ENCODE results near the gene KEAP1.

The KEAP1 gene

DNA sequence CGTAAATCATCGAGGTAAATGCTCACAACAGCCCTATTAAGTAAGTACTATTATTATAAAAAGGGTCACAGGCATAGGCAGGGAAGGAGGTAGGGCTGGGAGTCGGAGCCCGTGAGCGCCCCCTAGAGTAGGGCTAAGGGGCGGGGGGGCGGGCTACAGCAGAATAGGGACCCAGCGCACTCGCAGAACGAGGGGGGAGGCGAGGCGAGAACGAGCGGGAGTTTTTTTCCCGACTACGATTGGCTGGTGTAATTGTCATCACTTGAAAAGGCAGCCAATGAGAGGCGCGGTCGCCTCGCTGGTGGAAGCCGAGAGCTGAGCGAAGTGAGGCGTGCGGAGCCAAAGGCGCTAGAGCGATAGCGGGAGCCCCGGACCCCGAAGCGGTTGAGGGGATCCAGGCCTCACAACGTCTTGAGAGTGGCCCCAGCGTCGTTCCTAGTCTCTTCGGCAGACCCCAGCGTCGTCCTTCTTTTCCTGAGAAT is 24.2 kb downstream of the KEAP1 start:
- TF ChIP-seq GABPA (IDR thresholded peaks at IDR 0.05; ENCODE audit: low read depth) (no peak), POLR2AphosphoS5 (IDR thresholded peaks at IDR 0.05; ENCODE audit: low read depth) (no peak), SPI1 (IDR thresholded peaks at IDR 0.05; ENCODE audit: borderline replicate concordance, low read depth) (no peak)
- TF ChIP-seq, protein P1, sequence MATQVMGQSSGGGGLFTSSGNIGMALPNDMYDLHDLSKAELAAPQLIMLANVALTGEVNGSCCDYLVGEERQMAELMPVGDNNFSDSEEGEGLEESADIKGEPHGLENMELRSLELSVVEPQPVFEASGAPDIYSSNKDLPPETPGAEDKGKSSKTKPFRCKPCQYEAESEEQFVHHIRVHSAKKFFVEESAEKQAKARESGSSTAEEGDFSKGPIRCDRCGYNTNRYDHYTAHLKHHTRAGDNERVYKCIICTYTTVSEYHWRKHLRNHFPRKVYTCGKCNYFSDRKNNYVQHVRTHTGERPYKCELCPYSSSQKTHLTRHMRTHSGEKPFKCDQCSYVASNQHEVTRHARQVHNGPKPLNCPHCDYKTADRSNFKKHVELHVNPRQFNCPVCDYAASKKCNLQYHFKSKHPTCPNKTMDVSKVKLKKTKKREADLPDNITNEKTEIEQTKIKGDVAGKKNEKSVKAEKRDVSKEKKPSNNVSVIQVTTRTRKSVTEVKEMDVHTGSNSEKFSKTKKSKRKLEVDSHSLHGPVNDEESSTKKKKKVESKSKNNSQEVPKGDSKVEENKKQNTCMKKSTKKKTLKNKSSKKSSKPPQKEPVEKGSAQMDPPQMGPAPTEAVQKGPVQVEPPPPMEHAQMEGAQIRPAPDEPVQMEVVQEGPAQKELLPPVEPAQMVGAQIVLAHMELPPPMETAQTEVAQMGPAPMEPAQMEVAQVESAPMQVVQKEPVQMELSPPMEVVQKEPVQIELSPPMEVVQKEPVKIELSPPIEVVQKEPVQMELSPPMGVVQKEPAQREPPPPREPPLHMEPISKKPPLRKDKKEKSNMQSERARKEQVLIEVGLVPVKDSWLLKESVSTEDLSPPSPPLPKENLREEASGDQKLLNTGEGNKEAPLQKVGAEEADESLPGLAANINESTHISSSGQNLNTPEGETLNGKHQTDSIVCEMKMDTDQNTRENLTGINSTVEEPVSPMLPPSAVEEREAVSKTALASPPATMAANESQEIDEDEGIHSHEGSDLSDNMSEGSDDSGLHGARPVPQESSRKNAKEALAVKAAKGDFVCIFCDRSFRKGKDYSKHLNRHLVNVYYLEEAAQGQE (IDR thresholded peaks at IDR 0.05; ENCODE audit: insufficient replicate concordance, low read depth) = no peak
- TF ChIP-seq, protein P2, sequence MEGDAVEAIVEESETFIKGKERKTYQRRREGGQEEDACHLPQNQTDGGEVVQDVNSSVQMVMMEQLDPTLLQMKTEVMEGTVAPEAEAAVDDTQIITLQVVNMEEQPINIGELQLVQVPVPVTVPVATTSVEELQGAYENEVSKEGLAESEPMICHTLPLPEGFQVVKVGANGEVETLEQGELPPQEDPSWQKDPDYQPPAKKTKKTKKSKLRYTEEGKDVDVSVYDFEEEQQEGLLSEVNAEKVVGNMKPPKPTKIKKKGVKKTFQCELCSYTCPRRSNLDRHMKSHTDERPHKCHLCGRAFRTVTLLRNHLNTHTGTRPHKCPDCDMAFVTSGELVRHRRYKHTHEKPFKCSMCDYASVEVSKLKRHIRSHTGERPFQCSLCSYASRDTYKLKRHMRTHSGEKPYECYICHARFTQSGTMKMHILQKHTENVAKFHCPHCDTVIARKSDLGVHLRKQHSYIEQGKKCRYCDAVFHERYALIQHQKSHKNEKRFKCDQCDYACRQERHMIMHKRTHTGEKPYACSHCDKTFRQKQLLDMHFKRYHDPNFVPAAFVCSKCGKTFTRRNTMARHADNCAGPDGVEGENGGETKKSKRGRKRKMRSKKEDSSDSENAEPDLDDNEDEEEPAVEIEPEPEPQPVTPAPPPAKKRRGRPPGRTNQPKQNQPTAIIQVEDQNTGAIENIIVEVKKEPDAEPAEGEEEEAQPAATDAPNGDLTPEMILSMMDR (IDR thresholded peaks at IDR 0.05; ENCODE audit: insufficient read depth, low read length) = no peak
- Histone ChIP-seq H3K27me3 (ENCODE audit: insufficient read depth, poor library complexity, severe bottlenecking) (no peaks in the 10 kb centered on the region), H3K27ac (replicated peaks) (no peak overlapping the region), H3K4me3 (replicated peaks; ENCODE audit: insufficient read depth, low read length) (no peak overlapping the region)
- peak in 1 of 2 experiments; percentile 14 for DNase-seq (ENCODE audit: low read depth in 1 of 2, low spot score in 1 of 2)

DNA sequence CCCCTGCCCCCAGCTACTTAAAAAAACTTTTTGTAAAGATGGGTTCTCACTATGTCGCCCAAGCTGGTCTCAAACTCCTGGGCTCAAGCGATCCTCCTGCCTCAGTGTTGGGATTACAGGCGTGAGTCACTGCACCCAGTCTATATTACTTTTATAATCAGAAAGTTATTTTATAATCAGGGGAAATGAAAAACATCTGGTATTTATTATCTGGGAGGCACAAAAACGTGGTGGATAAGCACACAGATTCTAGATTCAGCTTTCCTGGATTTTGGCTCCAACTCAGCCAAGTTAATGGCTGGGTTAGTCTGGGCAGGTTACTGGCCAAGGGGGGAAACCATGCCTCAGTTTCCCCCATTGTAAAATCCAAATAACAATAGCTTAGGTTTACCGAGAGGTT is 24.7 kb downstream of the KEAP1 start:
- no peak overlapping the region for H3K4me3 ChIP-seq (replicated peaks; ENCODE audit: insufficient read depth, low read length)
- H3K27ac ChIP-seq (replicated peaks) = no peak overlapping the region
- no peaks in the 10 kb centered on the region for H3K27me3 ChIP-seq (ENCODE audit: insufficient read depth, poor library complexity, severe bottlenecking)
- TF ChIP-seq POLR2AphosphoS5 (IDR thresholded peaks at IDR 0.05; ENCODE audit: low read depth) (no peak), GABPA (IDR thresholded peaks at IDR 0.05; ENCODE audit: low read depth) (no peak), SPI1 (IDR thresholded peaks at IDR 0.05; ENCODE audit: borderline replicate concordance, low read depth) (no peak)
- TF ChIP-seq, protein P1 (IDR thresholded peaks at IDR 0.05; ENCODE audit: insufficient replicate concordance, low read depth) = no peak
- TF ChIP-seq, protein P2 (IDR thresholded peaks at IDR 0.05; ENCODE audit: insufficient read depth, low read length) = no peak
- no peak for DNase-seq (ENCODE audit: low read depth in 1 of 2, low spot score in 1 of 2)

DNA sequence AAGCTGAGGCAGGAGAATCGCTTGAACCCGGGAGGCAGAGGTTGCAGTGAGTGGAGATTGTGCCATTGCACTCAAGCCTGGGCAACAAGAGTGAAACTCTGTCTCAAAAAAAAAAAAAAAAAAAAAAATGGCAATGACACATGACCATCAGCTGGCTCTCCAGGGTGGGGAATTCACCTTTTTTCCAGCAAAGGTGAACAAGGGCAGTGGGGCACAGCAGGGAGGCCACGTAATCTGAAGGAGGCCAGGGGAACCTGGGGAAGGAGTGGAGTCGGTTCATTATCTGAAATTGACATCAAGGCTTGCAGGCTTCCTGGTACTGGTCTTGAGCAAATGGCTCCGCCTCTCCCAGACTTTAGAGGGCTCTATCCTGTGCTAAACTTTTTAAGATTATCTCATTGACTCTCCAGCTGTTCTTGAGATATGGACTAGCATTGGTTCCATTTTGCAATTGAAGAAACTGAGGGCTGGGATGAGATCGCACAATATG is 28.1 kb downstream of the KEAP1 start:
- TF ChIP-seq, protein P1 (IDR thresholded peaks at IDR 0.05; ENCODE audit: insufficient replicate concordance, low read depth) = no peak
- Histone ChIP-seq H3K4me3 (replicated peaks; ENCODE audit: insufficient read depth, low read length) (no peak overlapping the region), H3K27me3 (ENCODE audit: insufficient read depth, poor library complexity, severe bottlenecking) (no peaks in the 10 kb centered on the region), H3K27ac (replicated peaks) (no peak overlapping the region)
- DNase-seq (ENCODE audit: low read depth in 1 of 2, low spot score in 1 of 2) = no peak

Measured in HL-60 (cell line).